ENCODE results near the gene KHK.

DNA sequence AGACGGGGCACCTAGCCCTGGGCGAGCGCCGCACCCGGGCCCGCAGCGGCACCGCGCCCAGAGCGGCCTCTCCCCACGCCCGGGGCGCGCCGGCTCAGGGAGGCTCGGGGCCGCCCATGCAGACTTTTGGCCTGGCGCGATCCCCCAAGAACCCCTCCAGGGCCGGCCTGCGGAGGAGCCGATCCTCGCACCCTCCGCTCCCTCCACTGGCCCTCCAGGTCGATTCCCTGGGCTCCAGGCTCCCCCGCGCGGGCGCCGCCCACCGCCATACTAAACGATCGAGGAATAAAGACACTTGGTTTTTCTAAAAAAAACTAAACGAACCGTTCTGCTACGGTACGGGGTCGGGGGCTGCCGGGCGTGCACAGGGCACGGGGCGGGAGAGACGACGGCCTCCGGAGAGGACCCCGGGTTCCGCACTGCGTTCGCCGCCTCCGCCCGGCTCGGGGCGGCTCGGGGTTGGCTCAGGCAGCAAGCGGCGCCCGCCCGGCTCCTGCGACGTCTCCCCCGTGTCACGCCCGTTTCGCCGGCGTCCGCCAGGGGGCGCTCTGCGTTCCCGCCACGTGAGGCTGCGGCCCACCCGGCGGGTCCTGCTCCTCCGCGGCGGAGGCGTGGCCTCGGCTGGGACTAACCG is 365 bp upstream of the KHK start:
- TF ChIP-seq, protein P1, sequence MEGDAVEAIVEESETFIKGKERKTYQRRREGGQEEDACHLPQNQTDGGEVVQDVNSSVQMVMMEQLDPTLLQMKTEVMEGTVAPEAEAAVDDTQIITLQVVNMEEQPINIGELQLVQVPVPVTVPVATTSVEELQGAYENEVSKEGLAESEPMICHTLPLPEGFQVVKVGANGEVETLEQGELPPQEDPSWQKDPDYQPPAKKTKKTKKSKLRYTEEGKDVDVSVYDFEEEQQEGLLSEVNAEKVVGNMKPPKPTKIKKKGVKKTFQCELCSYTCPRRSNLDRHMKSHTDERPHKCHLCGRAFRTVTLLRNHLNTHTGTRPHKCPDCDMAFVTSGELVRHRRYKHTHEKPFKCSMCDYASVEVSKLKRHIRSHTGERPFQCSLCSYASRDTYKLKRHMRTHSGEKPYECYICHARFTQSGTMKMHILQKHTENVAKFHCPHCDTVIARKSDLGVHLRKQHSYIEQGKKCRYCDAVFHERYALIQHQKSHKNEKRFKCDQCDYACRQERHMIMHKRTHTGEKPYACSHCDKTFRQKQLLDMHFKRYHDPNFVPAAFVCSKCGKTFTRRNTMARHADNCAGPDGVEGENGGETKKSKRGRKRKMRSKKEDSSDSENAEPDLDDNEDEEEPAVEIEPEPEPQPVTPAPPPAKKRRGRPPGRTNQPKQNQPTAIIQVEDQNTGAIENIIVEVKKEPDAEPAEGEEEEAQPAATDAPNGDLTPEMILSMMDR (IDR thresholded peaks at IDR 0.05; ENCODE audit: low read depth, low read length) = peak; percentile 57
- TF ChIP-seq EZH2phosphoT487 (IDR thresholded peaks at IDR 0.05; ENCODE audit: low read depth) = no peak
